NCI-H446 treated with DMSO at 0.1 percent for 48 hours (cell line): Measurements from ENCODE around the gene GON7.
"Not testable (repeated sequence)": the region's sequence is repeated elsewhere in the genome, so short reads cannot be mapped to it uniquely, and the experiment has no call there.

Experiments
- DNase-seq: peaks from one replicate; lab custom pipeline; 2025; lab: John Stamatoyannopoulos, UW

The GON7 gene

GRCh38 chr14:93206793-93207467 is at the start of gene GON7, which contains the start of gene UBR7:
Gene GON7, minus strand, starts transcription at chr14:93207065. Its CDS starts 28 bp downstream, at chr14:93207037.
Gene UBR7, plus strand, starts transcription at chr14:93207256. Its CDS starts 36 bp downstream, at chr14:93207292.
- peak; percentile 97 for DNase-seq

- DNase-seq: no peak
These were observed 42.4 kb upstream of the GON7 start for GRCh38 chr14:93249128-93249831.

DNA sequence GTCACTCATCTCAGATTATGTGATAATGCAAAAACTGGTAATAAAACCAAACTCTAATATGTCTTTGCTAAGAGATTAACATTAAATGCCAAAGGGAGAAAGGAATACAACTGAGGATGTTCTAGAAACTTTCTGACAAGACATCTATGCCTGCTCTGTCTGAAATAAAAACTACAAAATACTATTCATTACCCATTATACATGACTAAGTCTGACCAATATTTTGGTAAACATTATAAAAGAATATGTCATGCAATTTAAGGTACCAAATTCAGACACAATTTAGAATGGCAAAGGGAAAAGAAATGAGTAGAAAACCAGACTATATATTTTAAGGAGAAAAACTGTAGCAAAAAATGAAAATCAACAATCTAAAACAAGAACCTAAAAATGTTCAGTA is 39.7 kb upstream of the GON7 start:
- no peak for DNase-seq

GRCh38 chr14:93245764-93246420 is 39.0 kb upstream of the GON7 start:
- DNase-seq: no peak

- no peak for DNase-seq
These were observed 33.8 kb upstream of the GON7 start for GRCh38 chr14:93240678-93241000.

DNA sequence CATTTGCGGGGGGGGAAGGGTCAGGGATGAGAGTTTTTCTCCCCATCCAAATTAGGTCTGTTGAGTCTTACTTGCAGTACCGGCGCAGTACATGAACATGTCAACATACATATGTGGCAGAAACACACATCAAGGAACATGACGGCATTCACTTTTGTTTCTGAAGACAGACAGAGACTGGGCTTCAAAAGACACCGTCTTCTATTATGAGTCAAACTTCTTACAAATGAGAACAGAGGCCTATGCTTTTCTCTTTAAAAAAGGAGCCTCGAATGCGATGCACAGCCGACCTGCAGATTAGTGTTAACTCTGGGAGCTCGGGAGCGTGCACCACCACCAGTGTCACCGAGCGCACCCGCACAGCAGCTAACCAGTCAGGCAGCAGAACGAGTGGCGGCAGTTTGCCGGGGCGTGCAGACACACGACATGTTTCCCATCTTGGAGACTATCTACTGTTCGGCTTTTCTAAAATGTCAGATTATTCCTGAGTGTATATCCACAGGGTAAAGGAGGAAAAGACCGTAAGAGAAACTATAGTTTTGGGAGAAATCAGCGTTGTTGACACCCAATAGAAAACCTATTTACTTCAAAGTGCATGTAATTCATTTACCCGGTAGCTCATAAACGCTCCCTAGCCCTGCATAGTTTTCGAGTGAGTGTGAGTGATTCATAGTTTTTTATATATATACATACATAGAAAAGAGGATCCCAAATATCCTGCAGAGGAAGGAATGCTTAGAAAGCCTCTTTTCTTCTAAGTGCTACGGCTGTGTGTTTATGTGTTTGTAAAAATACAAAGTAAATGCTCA is 33.2 kb upstream of the GON7 start:
- DNase-seq: no peak

DNA sequence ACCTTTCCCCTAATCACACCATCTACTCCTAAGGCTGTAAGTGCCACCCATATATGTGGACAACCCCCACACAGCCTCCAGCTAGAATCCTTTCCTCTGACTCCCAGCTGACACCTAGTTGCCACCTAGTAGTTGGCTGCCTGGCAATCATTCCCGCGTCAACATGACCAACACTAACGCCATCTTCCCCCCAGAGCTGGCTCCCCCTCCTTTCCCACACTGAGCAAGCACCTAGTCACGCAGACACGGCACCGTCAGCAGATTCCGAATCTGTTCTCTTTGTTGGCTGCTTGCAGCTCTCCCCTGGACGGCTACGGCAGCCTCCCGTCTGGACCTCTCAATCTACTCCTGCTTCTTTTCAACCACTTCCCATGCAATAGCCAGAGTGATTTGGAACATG is 27.9 kb upstream of the GON7 start:
- no peak for DNase-seq

DNA sequence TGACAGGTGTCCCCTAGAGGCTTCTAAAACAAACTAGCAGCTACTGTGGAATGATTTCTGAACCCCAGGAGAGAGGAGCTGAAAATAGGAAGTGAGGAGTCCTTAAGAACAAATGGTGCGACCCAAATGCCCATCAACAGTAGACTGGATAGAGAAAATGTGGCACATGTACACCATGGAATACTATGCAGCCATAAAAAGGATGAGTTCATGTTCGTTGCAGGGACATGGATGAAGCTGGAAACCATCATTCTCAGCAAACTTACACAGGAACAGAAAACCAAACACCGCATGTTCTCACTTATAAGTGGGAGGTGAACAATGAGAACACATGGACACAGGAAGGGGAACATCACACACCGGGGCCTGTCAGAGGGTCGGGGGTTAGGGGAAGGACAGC is 26.2 kb upstream of the GON7 start:
- DNase-seq: not testable (repeated sequence)

DNA sequence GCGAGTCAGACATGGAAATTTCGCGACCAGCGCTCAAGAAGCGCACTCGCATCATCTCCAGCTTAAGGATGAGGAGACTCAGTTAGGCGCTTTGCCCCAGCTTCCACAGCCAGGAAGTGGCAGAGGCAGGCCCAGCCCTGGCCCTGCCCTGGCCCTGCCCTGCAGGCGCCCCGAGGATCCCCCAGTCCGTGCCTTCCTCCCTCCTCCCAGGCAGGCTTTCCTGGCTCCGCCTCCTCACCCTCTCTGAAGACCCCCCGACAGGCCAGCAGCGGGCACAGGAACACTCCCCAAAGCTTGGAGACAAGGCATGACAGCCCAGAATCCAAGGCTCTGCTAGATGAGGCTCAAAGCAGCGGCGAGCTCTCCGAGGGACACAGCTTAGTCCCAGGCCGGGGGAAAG is 25.3 kb upstream of the GON7 start:
- no peak for DNase-seq

DNA sequence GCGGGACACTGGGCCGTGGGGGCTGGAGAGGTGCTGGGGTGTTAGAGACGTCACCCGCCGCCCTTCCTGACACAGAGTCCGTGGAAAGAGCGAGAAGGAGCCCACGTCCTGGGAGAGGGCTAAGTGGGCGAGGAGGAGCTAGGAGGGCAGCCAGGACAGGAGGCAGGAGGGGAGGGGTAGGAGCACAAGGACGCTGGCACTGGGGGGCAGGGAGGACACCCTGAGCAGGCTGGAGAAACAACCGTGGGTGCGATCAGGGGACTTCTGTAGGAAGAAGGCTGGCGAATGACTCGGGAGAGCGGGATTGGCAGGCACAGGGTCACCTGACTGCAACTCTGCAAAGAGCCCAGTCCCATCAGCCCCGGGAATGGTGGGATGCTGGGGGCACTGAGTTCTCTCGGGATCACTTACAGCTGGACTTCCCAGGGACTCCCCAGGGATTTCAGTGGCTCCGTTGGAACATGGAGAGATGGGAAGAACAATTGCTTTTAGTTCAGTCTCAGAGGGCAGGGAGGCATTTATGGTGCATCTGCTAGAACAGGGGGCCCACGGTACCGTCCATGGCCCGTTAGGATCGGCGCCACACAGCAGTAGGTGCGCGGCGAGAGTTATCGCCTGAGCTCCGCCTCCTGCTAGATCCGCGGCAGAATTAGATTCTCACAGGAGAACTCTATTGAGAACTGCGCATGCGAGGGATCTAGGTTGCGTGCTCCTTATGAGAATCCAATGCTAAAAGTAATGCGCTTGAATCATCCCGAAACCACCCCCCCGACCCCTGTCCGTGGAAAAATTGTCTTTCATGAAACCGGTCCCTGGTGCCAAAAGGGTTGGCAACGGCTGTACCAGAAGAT is 24.5 kb upstream of the GON7 start:
- DNase-seq: peak; percentile 51

DNA sequence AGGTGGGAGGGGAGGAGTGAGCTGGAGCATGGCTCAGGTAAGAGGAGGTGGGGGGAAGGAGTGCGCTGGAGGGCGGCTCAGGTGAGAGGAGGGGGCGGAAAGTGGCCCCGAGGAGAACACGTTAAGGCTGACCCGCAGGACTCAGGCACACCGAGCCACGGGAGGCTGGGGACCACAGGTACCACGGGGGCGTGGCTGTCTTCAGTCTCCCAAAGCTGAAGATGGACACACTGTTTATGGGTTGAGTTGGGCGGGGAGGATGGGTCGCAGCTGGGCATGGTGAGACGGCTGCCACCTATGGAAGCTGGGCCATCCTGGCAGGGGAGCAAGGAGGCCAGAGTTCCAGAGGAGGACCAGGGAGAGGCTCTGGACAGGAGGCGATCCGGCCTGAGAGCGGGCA is 23.7 kb upstream of the GON7 start:
- DNase-seq: no peak

GRCh38 chr14:93228550-93228949 is 21.7 kb upstream of the GON7 start:
- no peak for DNase-seq

DNA sequence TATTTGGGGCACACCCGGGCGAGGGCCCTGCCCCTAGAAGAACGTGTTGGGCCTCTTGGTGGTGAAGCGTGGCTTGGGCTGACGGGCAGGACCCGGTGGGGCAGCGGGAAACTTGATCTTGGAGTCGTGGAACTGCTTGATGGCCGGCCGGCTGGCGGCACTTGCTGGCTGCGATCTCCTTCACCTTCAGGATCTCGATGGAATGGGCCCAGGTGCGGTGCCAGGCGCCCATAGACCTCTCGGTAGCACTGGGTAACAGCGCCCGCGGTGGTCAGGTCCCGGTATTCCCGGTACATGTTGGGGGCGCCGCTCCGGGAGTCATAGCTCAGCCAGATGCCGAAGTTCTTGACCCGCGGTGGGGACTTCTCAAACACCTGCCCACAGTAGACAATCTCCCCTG is 16.7 kb upstream of the GON7 start:
- DNase-seq: no peak

GRCh38 chr14:93220509-93220908 is 13.6 kb upstream of the GON7 start:
- no peak for DNase-seq

DNA sequence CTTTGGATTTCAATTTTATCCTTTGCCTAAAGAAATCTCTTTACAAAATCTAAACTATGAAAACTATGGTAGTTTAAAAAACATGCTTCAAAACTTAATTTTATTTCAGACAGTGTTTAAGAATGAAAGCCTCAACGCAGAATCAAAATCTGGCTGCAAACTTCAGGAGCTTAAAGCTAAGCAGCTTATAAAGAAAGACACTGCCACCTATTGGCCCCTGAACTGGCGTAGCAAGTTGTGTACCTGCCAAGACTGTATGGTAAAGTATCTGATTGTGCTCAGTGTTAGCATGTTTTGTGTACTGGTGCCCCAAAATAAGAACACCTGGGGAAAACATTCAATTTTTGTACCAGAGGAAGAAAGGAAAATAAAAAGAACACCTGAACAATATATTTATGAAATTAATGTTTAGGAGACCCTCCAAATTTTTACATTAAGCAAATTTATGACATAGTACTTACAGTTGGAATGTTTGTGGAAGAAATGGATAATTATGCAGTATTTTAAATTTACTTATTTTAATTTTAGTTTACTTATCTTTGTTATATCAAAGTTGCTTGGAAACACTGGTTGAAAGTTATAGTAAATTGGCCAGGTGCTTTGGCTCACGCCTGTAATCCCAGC is 12.3 kb upstream of the GON7 start:
- peak; percentile 59 for DNase-seq

DNA sequence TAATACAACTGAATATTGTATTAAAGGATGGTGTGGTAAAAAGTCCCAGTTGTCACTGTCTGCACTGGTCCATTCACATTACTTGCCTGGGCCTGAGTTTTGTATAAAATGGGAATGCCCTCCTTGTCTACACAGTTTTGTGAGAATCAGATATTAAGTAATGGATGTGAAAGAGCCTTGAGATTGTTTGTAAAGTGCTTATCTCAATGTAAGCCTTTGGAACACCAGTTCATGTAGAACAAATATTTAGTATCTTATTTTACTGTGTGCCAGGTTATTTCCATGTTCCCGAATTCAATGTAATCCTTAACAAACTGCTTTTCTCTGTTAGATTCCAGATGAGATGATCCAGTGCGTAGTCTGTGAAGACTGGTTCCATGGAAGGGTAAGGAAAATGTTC is 7.7 kb upstream of the GON7 start:
- DNase-seq: no peak

DNA sequence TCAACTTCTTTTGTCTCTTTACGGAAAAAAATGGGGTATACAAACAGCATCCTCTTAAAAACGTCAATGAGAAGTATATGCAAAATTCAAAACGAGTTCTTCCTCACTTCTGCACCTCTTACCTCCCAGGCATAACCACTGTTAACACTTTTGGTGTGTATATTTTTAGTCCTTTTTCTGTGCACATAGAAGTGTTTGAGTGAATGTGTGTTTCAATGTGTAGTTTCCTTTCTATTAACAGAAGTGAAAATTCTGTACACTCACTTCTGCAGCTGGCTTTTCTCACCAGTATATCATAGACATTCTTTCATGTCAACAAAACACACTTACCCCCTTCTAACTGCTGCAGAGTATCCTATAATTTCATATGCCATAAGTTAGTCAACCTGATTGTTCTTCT is 5.6 kb upstream of the GON7 start:
- no peak for DNase-seq

DNA sequence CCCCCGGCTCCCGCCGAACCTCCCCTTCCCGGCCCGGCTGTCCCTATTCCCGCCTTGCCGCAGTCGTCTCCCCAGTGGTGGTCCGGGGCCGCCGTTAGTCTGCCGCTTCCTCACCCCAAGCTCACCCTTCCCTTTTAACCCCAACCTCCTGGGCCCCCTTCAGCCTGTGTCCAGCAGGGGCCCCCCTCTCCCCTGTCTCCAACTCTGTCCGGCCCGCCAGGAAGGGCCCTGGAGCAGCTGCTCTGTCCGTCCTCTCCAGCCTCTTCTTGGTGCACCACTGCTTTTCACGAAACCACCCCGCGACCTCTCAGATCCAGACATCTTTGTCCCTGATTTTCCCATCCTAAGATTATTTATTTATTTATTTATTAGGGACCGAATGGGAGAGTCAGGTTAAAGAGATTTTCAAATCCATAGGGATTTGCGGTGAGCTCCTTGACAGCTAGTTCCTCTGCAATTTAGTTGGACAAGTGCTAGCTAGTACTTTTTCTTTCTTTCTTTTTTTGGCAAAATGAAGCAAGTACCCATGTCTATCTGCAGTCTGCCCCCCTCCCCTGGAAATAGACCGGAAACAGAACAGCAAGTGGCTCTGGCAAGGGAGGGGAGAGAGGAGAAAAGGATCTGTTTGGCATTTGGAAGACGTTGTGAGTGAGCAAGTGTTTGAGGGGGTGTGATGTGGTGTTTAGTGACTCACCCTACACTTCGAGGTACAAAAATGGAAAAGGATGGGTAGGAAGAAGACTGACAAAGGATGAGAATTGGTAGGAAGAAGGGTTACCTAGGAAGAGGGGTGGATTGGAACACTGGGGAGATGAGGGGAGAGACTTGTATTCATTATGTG is 823 bp upstream of the GON7 start:
- peak; percentile 15 for DNase-seq

DNA sequence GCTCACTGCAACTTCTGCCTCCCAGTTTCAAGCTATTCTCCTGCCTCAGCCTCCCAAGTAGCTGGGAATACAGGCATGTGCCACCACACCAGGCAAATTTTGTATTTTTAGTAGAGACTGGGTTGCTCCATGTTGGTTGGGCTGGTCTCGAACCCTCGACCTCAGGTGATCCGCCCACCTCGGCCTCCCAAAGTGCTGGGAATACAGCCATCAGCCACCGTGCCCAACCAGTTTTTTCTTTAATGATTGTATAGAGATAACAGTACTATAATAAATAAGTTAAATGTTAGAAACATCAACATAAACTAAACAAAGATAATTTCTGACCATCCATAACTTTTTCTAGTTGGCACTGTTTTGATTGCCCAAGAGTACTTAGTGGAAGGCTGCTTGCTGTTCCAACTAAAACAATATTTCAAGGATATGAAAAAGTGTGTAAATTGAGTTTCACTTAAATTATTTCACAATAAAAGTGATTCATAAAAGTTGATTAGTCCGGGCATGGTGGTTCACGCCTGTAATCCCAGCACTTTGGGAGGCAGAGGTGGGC is 5.6 kb downstream of the GON7 start:
- no peak for DNase-seq

- DNase-seq: no peak
These were observed 6.3 kb downstream of the GON7 start for GRCh38 chr14:93200553-93200952.
